ENCODE measurements around the gene ARRB2. TPM values are rescaled to one million over a fixed set of nuclear protein-coding genes. Genes with fewer than 3 reads are reported as not detected.
A peak's percentile ranks its signal among the peaks of the same experiment; 100 is the strongest.

The ARRB2 gene
- total and polyA plus RNA-seq, 2 of the 13 experiments (the other 11 are each of a cell fraction or from before 2014, with no cell fraction given): 21.5 to 49.2 TPM

DNA sequence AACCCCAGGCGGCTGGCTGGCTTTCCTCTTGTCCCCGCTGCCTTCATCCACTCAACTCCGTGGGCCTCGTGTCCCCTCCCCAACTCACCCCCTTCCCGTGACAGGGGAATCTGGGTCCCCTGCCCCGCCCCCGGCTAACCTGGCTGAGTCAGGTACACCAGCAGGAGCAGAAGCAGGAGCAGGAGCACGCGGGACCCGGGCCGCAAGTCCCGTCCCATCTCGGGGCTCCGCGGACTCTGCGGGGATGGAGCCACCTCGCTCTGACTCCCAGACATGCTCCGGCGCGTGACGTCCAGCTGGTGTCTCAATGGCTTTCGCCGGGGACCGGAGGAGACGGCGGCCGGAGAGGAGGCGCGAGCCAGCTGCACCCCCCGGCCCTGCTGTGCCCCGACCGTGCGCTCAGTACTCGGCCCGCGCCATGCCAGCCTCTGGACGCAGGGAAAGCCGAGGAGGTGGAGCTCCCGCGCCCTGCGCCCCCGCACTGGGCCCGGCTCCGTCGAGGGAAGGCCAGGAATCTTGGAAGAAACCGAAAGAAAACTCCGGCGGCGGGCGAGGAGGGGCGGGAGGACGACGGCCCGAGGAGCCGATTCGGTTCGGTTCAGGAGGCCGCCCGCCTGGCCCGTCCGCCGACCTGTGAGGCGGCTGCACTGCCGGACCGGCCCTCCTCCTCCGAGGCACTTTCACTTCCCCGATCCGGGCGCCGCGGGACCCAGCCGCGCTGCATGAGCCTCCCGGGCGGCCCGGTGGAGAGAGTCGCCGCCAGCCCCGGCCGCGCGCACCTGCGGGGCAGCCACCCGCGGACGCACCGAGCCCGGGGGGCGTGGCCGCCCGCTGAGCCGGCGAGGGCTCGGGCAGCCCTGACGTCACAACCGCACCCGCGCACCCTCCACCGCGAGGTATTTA lies 28.9 kb downstream of the ARRB2 start, which contains the start of the genes CXCL16 and ZMYND15 (continued):
- TF ChIP-seq CHCHD3 (CRISPR knock-in tag; IDR thresholded peaks at IDR 0.05) (no peak; the same call in 1 of the 2 replicates), ZNF724P (CRISPR knock-in tag; IDR thresholded peaks at IDR 0.05; ENCODE audit: borderline replicate concordance) (no peak), ZNF547 (CRISPR knock-in tag; IDR thresholded peaks at IDR 0.05) (no peak), KDM1A (CRISPR knock-in tag; IDR thresholded peaks at IDR 0.05) (no peak), ZNF615 (CRISPR knock-in tag; IDR thresholded peaks at IDR 0.05; ENCODE audit: borderline replicate concordance) (no peak), ZSCAN20 (CRISPR knock-in tag; IDR thresholded peaks at IDR 0.05; ENCODE audit: borderline replicate concordance) (no peak), ZC3H13 (CRISPR knock-in tag; IDR thresholded peaks at IDR 0.05) (no peak), HES4 (CRISPR knock-in tag; IDR thresholded peaks at IDR 0.05; ENCODE audit: borderline replicate concordance) (peak; percentile 13; the same call in 1 of the 2 replicates), ZNF558 (CRISPR knock-in tag; IDR thresholded peaks at IDR 0.05; ENCODE audit: borderline replicate concordance) (peak; percentile 82; the same call in 1 of the 2 replicates), HOXD1 (CRISPR knock-in tag; IDR thresholded peaks at IDR 0.05) (0 out of 2 replicates have a peak, but pooled peaks have one; percentile 42), ATM (IDR thresholded peaks at IDR 0.05; ENCODE audit: borderline replicate concordance) (no peak), ZNF337 (CRISPR knock-in tag; IDR thresholded peaks at IDR 0.05; ENCODE audit: borderline replicate concordance, low read depth) (no peak), ATAD3A (CRISPR knock-in tag; IDR thresholded peaks at IDR 0.05) (no peak)
- TF ChIP-seq, protein P1, sequence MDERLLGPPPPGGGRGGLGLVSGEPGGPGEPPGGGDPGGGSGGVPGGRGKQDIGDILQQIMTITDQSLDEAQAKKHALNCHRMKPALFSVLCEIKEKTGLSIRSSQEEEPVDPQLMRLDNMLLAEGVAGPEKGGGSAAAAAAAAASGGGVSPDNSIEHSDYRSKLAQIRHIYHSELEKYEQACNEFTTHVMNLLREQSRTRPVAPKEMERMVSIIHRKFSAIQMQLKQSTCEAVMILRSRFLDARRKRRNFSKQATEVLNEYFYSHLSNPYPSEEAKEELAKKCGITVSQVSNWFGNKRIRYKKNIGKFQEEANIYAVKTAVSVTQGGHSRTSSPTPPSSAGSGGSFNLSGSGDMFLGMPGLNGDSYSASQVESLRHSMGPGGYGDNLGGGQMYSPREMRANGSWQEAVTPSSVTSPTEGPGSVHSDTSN (CRISPR knock-in tag; IDR thresholded peaks at IDR 0.05): no peak
- TF ChIP-seq, protein P2, sequence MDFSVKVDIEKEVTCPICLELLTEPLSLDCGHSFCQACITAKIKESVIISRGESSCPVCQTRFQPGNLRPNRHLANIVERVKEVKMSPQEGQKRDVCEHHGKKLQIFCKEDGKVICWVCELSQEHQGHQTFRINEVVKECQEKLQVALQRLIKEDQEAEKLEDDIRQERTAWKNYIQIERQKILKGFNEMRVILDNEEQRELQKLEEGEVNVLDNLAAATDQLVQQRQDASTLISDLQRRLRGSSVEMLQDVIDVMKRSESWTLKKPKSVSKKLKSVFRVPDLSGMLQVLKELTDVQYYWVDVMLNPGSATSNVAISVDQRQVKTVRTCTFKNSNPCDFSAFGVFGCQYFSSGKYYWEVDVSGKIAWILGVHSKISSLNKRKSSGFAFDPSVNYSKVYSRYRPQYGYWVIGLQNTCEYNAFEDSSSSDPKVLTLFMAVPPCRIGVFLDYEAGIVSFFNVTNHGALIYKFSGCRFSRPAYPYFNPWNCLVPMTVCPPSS (IDR thresholded peaks at IDR 0.05): no peak
- TF ChIP-seq, protein P3, sequence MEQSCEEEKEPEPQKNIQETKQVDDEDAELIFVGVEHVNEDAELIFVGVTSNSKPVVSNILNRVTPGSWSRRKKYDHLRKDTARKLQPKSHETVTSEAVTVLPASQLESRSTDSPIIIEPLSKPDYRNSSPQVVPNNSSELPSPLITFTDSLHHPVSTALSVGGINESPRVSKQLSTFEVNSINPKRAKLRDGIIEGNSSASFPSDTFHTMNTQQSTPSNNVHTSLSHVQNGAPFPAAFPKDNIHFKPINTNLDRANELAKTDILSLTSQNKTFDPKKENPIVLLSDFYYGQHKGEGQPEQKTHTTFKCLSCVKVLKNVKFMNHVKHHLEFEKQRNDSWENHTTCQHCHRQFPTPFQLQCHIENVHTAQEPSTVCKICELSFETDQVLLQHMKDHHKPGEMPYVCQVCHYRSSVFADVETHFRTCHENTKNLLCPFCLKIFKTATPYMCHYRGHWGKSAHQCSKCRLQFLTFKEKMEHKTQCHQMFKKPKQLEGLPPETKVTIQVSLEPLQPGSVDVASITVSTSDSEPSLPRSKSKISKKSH (CRISPR knock-in tag; IDR thresholded peaks at IDR 0.05; ENCODE audit: borderline replicate concordance): peak; percentile 55; the same call in 1 of the 2 replicates
- TF ChIP-seq, protein P4, sequence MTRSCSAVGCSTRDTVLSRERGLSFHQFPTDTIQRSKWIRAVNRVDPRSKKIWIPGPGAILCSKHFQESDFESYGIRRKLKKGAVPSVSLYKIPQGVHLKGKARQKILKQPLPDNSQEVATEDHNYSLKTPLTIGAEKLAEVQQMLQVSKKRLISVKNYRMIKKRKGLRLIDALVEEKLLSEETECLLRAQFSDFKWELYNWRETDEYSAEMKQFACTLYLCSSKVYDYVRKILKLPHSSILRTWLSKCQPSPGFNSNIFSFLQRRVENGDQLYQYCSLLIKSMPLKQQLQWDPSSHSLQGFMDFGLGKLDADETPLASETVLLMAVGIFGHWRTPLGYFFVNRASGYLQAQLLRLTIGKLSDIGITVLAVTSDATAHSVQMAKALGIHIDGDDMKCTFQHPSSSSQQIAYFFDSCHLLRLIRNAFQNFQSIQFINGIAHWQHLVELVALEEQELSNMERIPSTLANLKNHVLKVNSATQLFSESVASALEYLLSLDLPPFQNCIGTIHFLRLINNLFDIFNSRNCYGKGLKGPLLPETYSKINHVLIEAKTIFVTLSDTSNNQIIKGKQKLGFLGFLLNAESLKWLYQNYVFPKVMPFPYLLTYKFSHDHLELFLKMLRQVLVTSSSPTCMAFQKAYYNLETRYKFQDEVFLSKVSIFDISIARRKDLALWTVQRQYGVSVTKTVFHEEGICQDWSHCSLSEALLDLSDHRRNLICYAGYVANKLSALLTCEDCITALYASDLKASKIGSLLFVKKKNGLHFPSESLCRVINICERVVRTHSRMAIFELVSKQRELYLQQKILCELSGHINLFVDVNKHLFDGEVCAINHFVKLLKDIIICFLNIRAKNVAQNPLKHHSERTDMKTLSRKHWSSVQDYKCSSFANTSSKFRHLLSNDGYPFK (CRISPR knock-in tag; IDR thresholded peaks at IDR 0.05; ENCODE audit: borderline replicate concordance): no peak
- TF ChIP-seq, protein P5, sequence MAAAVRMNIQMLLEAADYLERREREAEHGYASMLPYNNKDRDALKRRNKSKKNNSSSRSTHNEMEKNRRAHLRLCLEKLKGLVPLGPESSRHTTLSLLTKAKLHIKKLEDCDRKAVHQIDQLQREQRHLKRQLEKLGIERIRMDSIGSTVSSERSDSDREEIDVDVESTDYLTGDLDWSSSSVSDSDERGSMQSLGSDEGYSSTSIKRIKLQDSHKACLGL (CRISPR knock-in tag; IDR thresholded peaks at IDR 0.05): peak; percentile 83; the same call in 1 of the 2 replicates
- TF ChIP-seq, protein P6, sequence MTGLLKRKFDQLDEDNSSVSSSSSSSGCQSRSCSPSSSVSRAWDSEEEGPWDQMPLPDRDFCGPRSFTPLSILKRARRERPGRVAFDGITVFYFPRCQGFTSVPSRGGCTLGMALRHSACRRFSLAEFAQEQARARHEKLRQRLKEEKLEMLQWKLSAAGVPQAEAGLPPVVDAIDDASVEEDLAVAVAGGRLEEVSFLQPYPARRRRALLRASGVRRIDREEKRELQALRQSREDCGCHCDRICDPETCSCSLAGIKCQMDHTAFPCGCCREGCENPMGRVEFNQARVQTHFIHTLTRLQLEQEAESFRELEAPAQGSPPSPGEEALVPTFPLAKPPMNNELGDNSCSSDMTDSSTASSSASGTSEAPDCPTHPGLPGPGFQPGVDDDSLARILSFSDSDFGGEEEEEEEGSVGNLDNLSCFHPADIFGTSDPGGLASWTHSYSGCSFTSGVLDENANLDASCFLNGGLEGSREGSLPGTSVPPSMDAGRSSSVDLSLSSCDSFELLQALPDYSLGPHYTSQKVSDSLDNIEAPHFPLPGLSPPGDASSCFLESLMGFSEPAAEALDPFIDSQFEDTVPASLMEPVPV (CRISPR knock-in tag; IDR thresholded peaks at IDR 0.05): no peak

Measured in HepG2 (cell line).